Measurements from ENCODE around the gene SDHAF1. TPM values are rescaled to one million over a fixed set of nuclear protein-coding genes. Genes with fewer than 3 reads are reported as not detected.

The SDHAF1 gene
- total RNA-seq, 1 experiment from 2014 or later: 16.0 TPM

GRCh38 chr19:35960432-35960972, 34.5 kb upstream of the SDHAF1 start:
- H3K27me3 ChIP-seq (ENCODE audit: insufficient read depth, low read length): peaks cover 14% of the 10 kb centered on the region
- no peak overlapping the region for H2BK12ac ChIP-seq (ENCODE audit: insufficient read length, low read depth, low read length)
- no peak overlapping the region for H3K18ac ChIP-seq (ENCODE audit: insufficient read length, low read depth, low read length)
- H3K23me2 ChIP-seq (ENCODE audit: insufficient read length, low read depth, low read length, poor library complexity, severe bottlenecking): no peaks in the 10 kb centered on the region
- no peak overlapping the region for H3K4me2 ChIP-seq (ENCODE audit: insufficient read depth, insufficient read length, low read length)
- H3K23ac ChIP-seq (ENCODE audit: insufficient read length, low read depth, low read length): no peak overlapping the region
- H2AFZ ChIP-seq (ENCODE audit: low read length): no peak overlapping the region
- H3K79me2 ChIP-seq (ENCODE audit: insufficient read depth, low read length): no peaks in the 10 kb centered on the region
- peaks cover 53% of the 10 kb centered on the region for H3K27me3 Mint-ChIP-seq (ENCODE audit: low read depth)
- WGBS (ENCODE audit: extremely low coverage, insufficient read length, low lambda C conversion rate): no CpG with 5 or more reads among the region's 7 CpGs
- H3K9ac ChIP-seq (ENCODE audit: extremely low read depth, insufficient read length, low read length): no peak overlapping the region
- H2BK20ac ChIP-seq (ENCODE audit: low read depth, low read length, poor library complexity, severe bottlenecking): no peak overlapping the region
- no peak overlapping the region for H4K5ac ChIP-seq (ENCODE audit: insufficient read length, low read depth, low read length)
- H3T11ph ChIP-seq (ENCODE audit: low read length): no peak overlapping the region
- H2AK5ac ChIP-seq (ENCODE audit: insufficient read length, low read length): no peak overlapping the region
- H3K4me1 ChIP-seq (ENCODE audit: insufficient read depth, low read length): no peaks in the 10 kb centered on the region
- no peak overlapping the region for H2BK5ac ChIP-seq (ENCODE audit: insufficient read length, low read length)
- no peak overlapping the region for H2BK15ac ChIP-seq (ENCODE audit: low read depth, low read length)
- no peak overlapping the region for H4K8ac ChIP-seq (replicated peaks; ENCODE audit: insufficient read length, low read depth, low read length)
- H2BK120ac ChIP-seq (ENCODE audit: low read depth, low read length, poor library complexity, severe bottlenecking): no peak overlapping the region
- 0 out of 4 replicates have a peak, but pooled peaks cover 0 to 3% of the 10 kb centered on the region in 2 experiments for H3K4me1 Mint-ChIP-seq
- no peak for TF ChIP-seq CTCF (conservative IDR thresholded peaks at IDR 0.05)
- H3K27ac ChIP-seq (ENCODE audit: insufficient read length, low read depth, low read length): no peak overlapping the region
- no peak for DNase-seq
- no peak overlapping the region for H3K56ac ChIP-seq (ENCODE audit: insufficient read length, low read depth, low read length)
- no peaks in the 10 kb centered on the region for H3K9me3 ChIP-seq (ENCODE audit: control insufficient read depth, low read depth, low read length)
- no peak overlapping the region for H3K4ac ChIP-seq (ENCODE audit: low read depth, low read length)
- no peak overlapping the region for H3K27ac Mint-ChIP-seq
- H3K36me3 Mint-ChIP-seq (ENCODE audit: insufficient read depth in 1 of 3, low read depth in 3 of 3): no peaks in the 10 kb centered on the region
- no peak overlapping the region for H3K14ac ChIP-seq (ENCODE audit: insufficient read depth, low read length)
- 0 out of 5 replicates have a peak, but pooled peaks cover 0 to 2% of the 10 kb centered on the region in 2 experiments for H3K9me3 Mint-ChIP-seq
- H3K4me3 Mint-ChIP-seq: no peak overlapping the region; a peak in 2 of 5 replicates
- H4K20me1 ChIP-seq (ENCODE audit: control insufficient read depth, insufficient read depth, insufficient read length): peaks cover 2% of the 10 kb centered on the region
- no peaks in the 10 kb centered on the region for H3K79me1 ChIP-seq (ENCODE audit: insufficient read depth, low read depth, low read length, poor library complexity, severe bottlenecking)
- H4K91ac ChIP-seq (ENCODE audit: insufficient read length, low read depth, low read length): no peak overlapping the region

Measured in H9 (cell line).